Adrenal gland (tissue), 5 donors: ENCODE results near the gene EMC1.

Source experiments
- CTCF ChIP-seq, 6 experiments: fragments of 450-650 bp in 4 of 6; fragments of 200-600 bp in 2 of 6; sonication (generic) in 1 of 6; IDR thresholded peaks; 1 replicate in 5 of 6; 2 replicates in 1 of 6; pipeline versions ENCODE4 v1.5.1 to v1.8.0; 2016 to 2021; ENCODE audit warnings: antibody characterized with exemption in 6 of 6, mild to moderate bottlenecking in 2 of 6, moderate library complexity in 1 of 6
- POLR2A ChIP-seq, 2 donors: fragments of 450-650 bp; IDR thresholded peaks; one replicate each; pipeline ENCODE4 v1.6.1; 2017; ENCODE audit warnings: antibody characterized with exemption in 2 of 2, mild to moderate bottlenecking in 2 of 2, moderate library complexity in 1 of 2
- donor health status: DM: no; HTN: no; CAD: no.

- TF ChIP-seq POLR2A (IDR thresholded peaks at IDR 0.05) (no peak), CTCF (IDR thresholded peaks at IDR 0.05) (no peak)
Observed at GRCh38 chr1:19220991-19221390, 30.3 kb downstream of the EMC1 start.
